Esophagus squamous epithelium (tissue), 5 donors: ENCODE measurements around the gene ZMIZ1. TPM values are rescaled to one million over a fixed set of nuclear protein-coding genes. Genes with fewer than 3 reads are reported as not detected.

Source experiments
- DNase-seq: peaks from one replicate; lab custom pipeline; 2025; lab: John Stamatoyannopoulos, UW
- H3K27ac ChIP-seq, 4 donors: fragments of 200-600 bp; sonication (generic); one replicate each; pipeline ENCODE4 v1.5.1; 2016 to 2019; ENCODE audit warnings: mild to moderate bottlenecking in 1 of 4
- H3K27me3 ChIP-seq, 4 donors: fragments of 200-600 bp; sonication (generic); 1 replicate in 3 of 4; 2 replicates in 1 of 4; pipeline versions ENCODE4 v1.5.1 to v1.6.0; 2017 to 2021; ENCODE audit warnings: antibody characterized with exemption in 1 of 4
- H3K36me3 ChIP-seq, 3 donors: fragments of 200-600 bp; sonication (generic); one replicate each; pipeline ENCODE4 v1.5.1; 2016 to 2019
- H3K4me1 ChIP-seq, 3 donors: fragments of 200-600 bp; sonication (generic); one replicate each; pipeline ENCODE4 v1.5.1; 2017 to 2019
- H3K4me3 ChIP-seq, 4 donors: fragments of 200-600 bp; sonication (generic); 1 replicate in 3 of 4; 2 replicates in 1 of 4; pipeline ENCODE4 v1.5.1; 2016 to 2019; ENCODE audit warnings: mild to moderate bottlenecking in 2 of 4, moderate library complexity in 1 of 4
- H3K9me3 ChIP-seq, 3 donors: fragments of 200-600 bp; sonication (generic); one replicate each; pipeline ENCODE4 v1.5.1; 2016 to 2019
- POLR2A ChIP-seq, 4 donors: fragments of 450-650 bp; IDR thresholded peaks; one replicate each; pipeline ENCODE4 v1.6.1; 2017; ENCODE audit warnings: antibody characterized with exemption in 4 of 4, mild to moderate bottlenecking in 4 of 4, moderate library complexity in 3 of 4
- WGBS, 2 donors: methylation state at CpG; one replicate each; pipeline ENCODE4 v1.1.5; 2018; 5-methylcytosine and 5-hydroxymethylcytosine counted together
- intact Hi-C: fragments of 100-400 bp; cut with DNase I; formaldehyde crosslinking; loops from one replicate; pipeline ENCODE4 v1.15.0; 2022
- total RNA-seq, 4 donors: library from RNA; depleted of rRNA; stranded (reverse); fragments of >200 nt; gene quantifications; one replicate each; pipeline ENCODE4 v1.1.0, GENCODE V29; 2016
- TF ChIP-seq, protein P1 (sequence below), 6 experiments: fragments of 450-650 bp in 4 of 6; fragments of 200-600 bp in 2 of 6; sonication (generic) in 2 of 6; IDR thresholded peaks; one replicate each; pipeline ENCODE4 v1.5.1; 2016 to 2019; ENCODE audit warnings: antibody characterized with exemption in 6 of 6, mild to moderate bottlenecking in 4 of 6, moderate library complexity in 4 of 6
- donor health status: DM: yes; HTN: yes; CAD: no.

Gene ZMIZ1
- total RNA-seq, 4 donors from 2014 or later, result 28.2 to 79.5 (median 40.4) TPM

- no peak for DNase-seq
- intact Hi-C loops, result no loop called here
- Histone ChIP-seq H3K27ac (peak overlapping the region; percentile 97 to 100 (median 98)), H3K27me3 (no peaks in the 10 kb centered on the region), H3K4me3 (peak overlapping the region in 3 of 4 donors; percentile 20 to 84 (median 84)), H3K36me3 (no peaks in the 10 kb centered on the region), H3K4me1 (peaks cover 61 to 74% (median 67%) of the 10 kb centered on the region in 3 donors), H3K9me3 (no peaks in the 10 kb centered on the region)
- TF ChIP-seq, protein P1, sequence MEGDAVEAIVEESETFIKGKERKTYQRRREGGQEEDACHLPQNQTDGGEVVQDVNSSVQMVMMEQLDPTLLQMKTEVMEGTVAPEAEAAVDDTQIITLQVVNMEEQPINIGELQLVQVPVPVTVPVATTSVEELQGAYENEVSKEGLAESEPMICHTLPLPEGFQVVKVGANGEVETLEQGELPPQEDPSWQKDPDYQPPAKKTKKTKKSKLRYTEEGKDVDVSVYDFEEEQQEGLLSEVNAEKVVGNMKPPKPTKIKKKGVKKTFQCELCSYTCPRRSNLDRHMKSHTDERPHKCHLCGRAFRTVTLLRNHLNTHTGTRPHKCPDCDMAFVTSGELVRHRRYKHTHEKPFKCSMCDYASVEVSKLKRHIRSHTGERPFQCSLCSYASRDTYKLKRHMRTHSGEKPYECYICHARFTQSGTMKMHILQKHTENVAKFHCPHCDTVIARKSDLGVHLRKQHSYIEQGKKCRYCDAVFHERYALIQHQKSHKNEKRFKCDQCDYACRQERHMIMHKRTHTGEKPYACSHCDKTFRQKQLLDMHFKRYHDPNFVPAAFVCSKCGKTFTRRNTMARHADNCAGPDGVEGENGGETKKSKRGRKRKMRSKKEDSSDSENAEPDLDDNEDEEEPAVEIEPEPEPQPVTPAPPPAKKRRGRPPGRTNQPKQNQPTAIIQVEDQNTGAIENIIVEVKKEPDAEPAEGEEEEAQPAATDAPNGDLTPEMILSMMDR (IDR thresholded peaks at IDR 0.05), result no peak
- TF ChIP-seq POLR2A (IDR thresholded peaks at IDR 0.05), result no peak
- WGBS, 2 donors, result 77 to 89% methylated on average over 3 to 4 of the region's 4 CpGs
Observed at GRCh38 chr10:79072994-79073645, 4.4 kb downstream of the ZMIZ1 start.

DNA sequence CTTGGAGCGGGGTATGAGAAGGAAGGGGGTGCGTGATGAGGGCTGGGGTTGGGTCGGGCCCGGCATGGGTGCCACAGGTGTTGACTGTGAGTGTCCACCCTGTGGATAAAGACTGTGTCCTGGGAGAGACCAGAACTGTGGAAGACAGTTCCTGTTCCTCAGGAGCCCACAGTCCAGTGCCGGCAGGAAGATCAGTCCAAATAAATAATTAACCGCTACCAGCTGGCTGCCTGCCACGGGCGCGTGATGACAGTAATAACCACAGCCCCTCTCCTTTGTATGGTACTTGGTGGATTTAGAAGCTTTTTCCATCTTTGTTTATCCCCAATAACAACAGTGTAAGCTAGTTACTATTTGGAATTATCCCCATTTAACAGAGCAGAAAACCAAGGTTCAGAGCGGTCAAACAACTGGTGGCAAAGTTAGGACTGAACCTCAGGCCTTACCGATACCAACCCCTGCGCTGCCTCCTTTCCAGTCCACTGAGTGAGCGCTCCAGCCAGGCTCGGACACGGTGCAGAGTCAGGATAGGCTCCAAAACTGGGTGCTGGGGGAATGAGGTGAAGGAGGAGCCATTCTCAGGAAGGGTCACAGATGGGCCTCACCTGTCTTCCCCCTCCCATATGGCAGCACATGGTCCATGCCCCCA, 5.1 kb downstream of the ZMIZ1 start:
- TF ChIP-seq POLR2A (IDR thresholded peaks at IDR 0.05), result no peak
- TF ChIP-seq, protein P1 (IDR thresholded peaks at IDR 0.05), result no peak
- Histone ChIP-seq H3K9me3 (no peaks in the 10 kb centered on the region), H3K27ac (peak overlapping the region; percentile 68 to 100 (median 98)), H3K4me3 (peak overlapping the region in 3 of 4 donors; percentile 20 to 84 (median 84)), H3K36me3 (no peaks in the 10 kb centered on the region), H3K27me3 (no peaks in the 10 kb centered on the region), H3K4me1 (peaks cover 62 to 77% (median 72%) of the 10 kb centered on the region in 3 donors)
- 51 to 58% methylated on average over 14 of the region's 15 CpGs for WGBS, 2 donors
- no peak for DNase-seq
- intact Hi-C loops, result no loop called here

- intact Hi-C loops, result no loop called here
- WGBS, 2 donors, result 40 to 60% methylated on average over 1 of the region's 4 CpGs
- no peak for DNase-seq
- no peak for TF ChIP-seq POLR2A (IDR thresholded peaks at IDR 0.05)
- TF ChIP-seq, protein P1 (IDR thresholded peaks at IDR 0.05), result no peak
- H3K9me3 ChIP-seq, result no peaks in the 10 kb centered on the region
- peak overlapping the region; percentile 68 to 100 (median 98) for H3K27ac ChIP-seq
- peaks cover 70 to 86% (median 80%) of the 10 kb centered on the region in 3 donors for H3K4me1 ChIP-seq
- H3K36me3 ChIP-seq, result no peaks in the 10 kb centered on the region
- no peaks in the 10 kb centered on the region for H3K27me3 ChIP-seq
- peak overlapping the region in 3 of 4 donors; percentile 5 to 84 (median 6) for H3K4me3 ChIP-seq
Observed at GRCh38 chr10:79074732-79075131, 6.0 kb downstream of the ZMIZ1 start.

GRCh38 chr10:79075418-79075817, 6.7 kb downstream of the ZMIZ1 start:
- TF ChIP-seq, protein P1 (IDR thresholded peaks at IDR 0.05), result no peak
- no peak for TF ChIP-seq POLR2A (IDR thresholded peaks at IDR 0.05)
- intact Hi-C loops, result no loop called here

More at GRCh38 chr10:79075418-79075817, 6.7 kb downstream of the ZMIZ1 start:
- no peak for DNase-seq
- WGBS, 2 donors, result 56 to 71% methylated on average over 3 of the region's 3 CpGs
- H3K27ac ChIP-seq, result peak overlapping the region; percentile 68 to 100 (median 98)
- H3K4me3 ChIP-seq, result no peak overlapping the region
- no peaks in the 10 kb centered on the region for H3K36me3 ChIP-seq
- no peaks in the 10 kb centered on the region for H3K27me3 ChIP-seq
- H3K9me3 ChIP-seq, result no peaks in the 10 kb centered on the region
- peaks cover 77 to 93% (median 87%) of the 10 kb centered on the region in 3 donors for H3K4me1 ChIP-seq
